ENCODE data around the gene FTO.

FTO gene

DNA sequence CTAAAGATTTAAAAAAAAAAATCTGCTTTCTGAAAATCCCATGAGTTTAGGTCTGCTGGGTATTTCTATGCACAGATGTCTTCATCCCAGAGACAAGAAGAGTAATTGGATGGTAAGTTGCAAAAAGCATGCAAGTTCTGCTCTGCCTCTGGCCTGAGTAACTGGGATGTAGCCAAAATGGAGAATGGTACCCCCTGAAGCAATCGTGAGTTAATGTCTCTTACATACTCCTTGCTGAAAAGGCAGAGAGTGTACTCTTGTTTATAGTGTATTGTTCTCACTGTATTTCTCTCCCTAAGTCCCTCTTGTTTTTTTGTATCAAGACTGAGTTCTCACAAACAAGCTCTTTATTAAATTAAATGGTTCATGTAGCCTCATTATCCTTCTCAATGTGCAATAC lies 323.6 kb downstream of the FTO start:
- DNase-seq = no peak

DNA sequence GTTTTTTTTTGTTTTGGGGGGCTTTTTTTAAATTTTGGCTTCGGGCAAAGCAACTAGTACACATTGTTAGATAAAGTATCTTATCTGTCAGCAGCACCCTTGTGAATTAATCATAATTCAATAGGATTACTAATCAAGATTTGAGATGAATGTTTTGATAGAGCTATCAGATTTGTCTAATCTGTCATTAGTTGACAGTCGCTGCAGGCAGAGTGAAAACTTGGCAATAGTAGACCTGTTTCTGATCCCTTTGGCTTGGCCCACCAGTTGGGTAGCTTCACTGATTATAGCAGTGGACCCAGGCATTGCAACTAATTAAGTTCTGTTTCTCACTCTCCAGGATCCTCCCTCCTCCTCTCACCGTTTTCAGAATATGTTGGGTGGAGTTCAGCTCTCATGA lies 324.0 kb downstream of the FTO start:
- DNase-seq = no peak

DNA sequence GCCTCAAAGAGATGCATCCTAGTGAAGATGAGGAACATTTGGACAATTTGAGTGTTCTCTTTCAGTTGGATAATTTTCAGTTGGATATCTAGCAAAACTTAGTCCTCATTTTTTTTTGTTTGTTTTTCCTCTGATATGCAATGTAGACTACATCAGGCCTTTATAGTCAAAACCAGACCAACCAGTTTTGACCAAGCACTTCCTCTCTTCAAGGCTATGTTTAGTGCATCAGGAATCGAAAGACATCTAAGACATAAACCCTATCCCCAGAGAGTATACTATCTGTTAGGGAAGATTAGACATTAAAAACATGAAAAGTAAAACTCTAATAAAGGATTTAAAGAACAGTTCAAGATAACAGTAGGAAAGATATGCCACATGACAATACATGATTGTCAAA lies 326.5 kb downstream of the FTO start:
- DNase-seq = no peak

DNA sequence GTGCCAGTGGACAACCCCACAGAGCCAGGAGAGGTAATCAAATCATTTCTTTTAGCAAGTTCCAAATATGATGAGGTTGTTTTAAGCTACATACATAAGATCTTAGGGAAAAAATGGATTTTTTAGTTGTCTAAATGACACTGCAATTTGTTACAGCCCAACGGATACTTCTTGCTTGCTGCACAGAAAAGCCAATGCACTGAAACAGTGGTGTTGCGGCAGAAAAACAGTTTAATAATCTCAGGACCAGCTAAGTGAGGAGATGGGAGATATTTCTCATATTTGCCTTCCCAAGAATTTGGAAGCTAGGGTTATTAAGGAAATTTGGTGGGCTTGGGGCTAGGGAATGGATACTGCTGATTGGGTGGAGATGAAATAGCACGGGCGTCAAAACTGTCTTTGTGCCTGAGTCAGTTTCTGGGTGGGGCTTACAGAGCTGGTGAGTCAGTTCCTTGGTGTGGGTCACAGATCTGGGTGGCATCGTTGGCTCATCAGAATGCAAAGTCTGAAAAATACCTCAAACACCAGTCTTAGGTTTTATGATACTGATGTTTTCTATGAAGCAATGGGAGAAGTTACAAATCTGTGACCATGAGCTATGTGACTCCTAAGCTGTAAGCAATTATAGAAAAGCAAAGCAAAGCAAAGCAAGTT lies 327.3 kb downstream of the FTO start:
- no peak for DNase-seq

DNA sequence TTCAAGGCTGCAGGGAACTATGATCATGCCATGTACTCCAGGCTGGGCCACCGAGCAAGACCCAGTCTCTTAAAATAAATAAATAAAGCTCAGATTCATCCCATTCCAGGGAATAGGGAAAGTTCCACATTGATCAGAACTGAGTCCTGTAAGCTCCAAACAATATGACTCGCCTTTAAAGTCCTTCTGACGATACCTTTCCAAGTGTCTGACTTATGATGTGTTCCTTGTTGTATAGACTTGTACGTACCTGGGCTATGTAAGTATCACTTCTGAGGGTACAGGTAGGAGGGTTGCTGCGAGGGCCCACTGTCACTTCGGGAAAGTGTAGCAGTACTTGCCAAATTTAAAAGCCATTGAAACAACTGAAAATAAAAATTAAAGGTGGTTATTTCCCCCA lies 329.8 kb downstream of the FTO start:
- DNase-seq = no peak

DNA sequence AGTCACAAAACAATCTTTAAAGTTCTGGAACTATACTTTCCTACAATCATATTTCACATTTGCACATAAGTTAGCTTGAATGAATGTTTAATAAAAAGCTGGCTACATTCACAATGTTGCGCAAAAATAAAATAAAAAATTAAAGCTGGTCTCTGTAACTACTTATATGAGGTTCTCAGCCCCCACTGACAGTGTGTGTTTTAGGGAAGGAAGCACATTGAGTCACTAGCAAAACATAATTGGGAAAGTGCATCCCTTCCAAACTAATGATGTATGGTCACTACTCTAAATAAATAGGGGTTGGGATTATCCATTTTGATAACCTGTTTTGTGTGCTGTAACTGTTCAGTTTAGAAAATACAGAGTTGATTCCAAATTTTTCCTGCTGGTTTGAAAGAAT lies 330.7 kb downstream of the FTO start:
- no peak for DNase-seq

DNA sequence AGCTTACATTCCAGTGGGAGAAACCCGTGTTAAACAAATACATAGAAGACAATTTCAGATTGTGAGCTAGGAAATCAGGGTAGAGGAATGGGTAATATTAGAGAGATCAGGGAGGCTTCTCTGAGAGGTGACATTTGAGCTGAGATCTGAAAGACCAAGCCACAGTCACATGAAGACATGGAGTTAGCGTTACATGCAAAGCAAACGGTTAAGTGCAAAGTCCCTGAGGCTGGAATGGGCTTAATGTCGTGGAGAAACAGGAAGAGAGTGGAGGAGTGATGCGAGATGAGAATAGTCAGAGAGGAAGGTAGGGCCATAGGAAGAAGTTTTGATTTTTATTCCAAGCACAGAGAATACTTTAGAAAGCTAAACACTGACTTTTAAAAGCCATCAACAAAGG lies 336.5 kb downstream of the FTO start:
- no peak for DNase-seq

DNA sequence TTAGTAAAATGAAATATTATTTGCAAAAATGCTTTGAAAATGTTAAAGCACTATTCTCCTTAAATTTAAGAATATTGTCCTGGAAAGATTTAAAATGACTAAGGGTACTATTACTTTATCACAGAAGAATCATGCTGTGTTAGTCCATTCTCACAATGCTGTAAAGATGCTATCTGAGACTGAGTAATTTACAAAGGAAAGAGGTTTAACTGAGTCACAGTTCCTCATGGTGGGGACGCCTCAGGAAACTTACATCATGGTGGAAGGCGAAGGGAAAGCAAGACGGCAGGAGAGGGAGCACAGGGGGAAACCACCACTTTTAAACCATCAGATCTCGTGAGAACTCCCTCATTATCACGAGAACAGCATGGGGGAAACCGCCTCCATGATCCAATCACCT lies 337.0 kb downstream of the FTO start:
- no peak for DNase-seq

DNA sequence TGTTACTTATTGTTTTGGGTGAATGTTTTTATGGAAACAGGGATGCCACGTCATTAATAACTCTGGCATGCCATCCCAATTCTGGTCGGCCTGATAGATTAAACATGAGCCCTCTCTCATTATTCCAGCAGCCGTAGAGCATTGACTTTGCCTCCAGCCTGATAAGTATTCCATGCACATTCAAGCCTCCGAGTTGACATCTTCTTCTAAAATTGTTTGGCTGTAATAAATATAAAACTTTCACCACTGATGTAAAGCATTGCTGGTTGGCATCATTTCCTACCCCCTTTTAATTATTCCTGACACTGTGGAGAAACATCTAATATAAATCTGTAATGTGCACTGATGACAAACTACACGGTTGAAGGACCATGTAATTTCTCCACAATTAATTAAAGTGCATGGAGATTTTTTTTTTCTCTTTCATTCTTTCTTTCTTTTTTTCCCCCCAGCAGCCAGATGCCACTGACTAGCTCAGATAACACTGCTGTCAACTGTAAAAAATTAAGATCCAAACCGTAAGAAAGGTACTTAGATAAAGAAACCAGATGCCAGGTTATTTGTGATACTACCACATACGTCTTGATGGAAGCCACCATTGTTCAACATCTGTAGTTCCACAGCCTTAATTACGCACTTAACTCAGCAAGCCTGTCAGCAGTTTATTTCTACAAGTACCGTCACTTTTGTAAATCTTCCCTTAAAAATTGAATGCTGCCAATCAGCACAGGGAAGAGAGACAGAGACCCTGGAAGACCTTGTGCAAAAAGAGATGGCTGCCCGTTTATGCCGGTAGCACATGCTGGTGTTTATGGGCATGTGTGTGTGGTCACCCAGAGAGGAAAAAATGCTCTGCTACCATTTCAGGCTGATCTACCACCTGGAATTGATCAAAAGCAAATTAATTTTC lies 344.9 kb downstream of the FTO start:
- peak; percentile 57 for DNase-seq

DNA sequence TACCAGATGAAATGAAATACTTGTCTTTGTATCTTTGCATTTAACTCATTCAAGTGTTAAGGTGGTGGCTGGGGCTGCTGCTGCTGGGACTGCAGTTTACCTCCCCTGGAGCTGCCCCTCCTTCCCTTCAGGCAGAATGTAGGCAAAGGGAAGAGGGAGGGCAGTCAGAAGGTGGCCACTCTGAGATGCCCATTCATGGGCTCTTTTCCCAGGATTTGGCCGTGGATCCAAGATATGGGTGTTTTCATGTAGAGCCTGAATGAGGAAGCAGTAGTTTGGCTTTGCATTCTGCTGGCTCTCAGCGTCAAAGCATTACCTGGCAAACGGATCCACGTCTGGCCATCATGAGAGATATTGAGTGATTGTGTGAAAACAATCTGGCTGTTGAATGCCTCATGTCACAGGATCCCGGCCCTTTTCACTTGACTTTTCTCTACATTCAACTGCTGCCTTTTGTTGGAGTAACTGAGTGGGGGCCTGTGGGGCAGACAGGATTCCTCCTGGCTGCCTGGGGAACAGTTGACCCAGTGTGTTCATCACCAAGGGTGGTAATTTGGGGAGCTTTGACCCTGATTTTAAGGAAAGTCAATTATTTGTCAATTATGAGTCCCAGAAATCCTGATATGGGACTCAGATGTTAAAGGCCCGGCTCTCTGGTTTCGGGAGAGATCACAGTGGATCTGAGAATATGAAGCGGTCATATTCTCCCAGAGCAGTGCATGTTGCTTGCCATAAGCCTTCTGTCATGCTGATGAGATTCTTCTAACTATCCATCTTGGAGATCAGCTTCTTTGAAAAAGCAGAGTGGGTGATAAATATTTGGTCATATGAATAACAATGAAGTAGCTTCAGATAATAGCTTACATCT lies 345.9 kb downstream of the FTO start:
- DNase-seq = peak; percentile 44

DNA sequence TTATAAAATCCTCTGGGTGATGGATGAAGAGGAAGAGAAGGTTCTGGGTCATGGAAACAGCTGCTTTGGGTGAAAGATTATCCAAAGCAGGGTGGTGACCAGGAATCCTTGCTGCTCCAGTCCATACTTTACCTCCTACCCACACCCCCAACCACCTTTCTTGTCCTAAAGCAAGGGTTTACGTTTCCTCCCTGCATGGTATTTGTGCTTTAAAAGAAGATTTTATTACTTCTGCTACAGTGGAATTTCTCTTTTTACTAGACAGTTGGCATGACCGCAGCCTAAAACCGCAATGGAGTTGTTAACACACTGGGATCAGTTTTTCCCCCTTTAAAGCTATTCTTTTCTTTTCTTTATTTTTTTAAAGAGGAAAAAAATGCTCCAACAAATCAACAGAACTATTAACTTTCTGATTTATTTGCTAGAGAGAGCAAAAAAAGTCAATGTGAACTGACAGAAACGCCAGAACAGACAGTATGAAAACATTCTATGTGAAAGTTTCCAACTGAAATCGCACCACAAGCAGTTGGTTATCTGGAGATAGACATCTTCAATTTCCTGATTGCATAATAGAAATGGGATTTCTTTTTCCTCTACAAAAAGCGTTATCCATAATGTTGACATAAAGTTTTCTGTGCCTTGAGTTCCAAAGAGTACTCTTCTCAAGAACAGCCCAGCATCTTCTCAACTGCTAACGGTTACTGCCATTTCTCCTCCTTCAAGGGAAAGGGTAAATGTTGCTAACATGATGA lies 346.7 kb downstream of the FTO start:
- DNase-seq = no peak

DNA sequence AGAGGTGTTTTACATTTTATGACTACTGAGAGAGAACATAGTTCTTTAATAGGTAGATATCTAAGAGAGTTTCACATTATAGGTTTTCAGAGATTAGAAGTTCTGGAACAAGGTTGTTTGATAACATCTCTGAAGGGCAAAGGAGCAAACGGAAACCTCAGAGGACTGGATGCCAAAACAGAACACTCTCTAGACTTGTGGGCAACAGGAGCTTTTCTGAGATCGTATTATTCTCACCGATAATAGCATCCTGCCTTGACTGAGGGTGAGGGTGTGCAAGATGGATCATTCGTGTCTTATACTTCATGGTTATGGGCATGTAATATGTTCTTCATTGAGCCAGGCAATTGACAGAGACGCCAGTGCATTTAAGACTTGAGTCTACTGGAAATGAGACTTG lies 347.9 kb downstream of the FTO start:
- DNase-seq = no peak

DNA sequence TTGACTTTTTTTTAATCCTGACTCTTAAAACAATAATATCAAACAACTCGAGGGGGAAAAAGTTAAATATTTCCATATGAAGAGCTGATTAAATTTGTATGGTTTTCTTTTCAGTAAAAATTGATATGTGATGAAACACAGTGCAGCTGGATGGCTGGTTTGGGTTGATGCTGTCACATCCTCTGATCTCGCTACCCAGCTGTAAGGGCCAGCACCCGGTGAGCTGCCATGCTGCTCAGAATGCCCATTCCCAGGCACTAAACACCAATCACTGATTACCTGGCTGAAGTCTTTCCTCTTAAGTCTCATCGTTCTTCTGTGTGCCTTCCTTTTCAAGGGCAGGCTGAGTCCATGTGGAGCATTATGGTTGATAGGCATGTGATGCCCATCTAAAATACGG lies 348.3 kb downstream of the FTO start:
- DNase-seq = no peak

DNA sequence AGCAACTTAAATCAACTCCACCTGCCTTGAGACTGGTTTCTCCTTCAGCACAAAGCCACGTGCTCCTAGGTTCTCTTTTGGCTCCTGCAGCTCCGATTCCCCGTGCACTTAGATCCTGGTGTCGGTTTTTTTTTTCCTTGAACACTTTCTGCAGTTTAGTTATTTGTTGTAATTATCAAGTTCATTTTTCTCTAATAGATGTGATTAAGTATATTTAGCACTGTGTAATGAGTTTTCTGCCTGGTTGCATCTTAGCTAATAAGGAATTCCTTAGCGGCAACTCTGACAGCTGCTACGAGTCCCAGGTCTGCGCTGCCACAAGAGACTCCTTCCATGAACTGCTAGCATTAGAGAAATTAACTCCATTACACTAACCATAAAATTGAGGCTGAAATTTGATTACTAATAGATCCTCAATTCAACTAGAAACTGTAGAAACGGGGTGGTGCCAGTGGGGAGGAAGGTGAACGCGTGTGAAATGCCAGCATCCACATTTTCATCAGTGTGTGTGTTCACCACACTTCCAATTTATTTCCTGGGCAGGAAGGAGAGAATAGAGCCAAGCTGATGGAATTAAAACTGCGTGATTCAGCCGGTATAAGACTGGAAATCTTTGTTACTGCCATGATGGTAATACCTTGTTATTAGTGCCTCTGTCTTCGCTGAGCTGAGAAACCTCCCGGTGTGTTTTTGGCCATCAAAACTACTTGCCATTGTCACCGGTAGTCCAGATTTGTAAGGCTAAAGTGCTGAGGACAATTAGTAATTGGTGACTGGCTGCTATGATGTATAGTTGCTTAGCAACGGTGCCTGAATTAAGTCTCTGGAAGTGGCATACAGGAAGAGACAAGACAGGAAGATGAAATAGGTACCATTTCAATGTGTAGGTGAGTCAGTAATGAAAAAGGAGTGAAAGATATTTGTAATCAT lies 350.2 kb downstream of the FTO start:
- DNase-seq = peak; percentile 77

DNA sequence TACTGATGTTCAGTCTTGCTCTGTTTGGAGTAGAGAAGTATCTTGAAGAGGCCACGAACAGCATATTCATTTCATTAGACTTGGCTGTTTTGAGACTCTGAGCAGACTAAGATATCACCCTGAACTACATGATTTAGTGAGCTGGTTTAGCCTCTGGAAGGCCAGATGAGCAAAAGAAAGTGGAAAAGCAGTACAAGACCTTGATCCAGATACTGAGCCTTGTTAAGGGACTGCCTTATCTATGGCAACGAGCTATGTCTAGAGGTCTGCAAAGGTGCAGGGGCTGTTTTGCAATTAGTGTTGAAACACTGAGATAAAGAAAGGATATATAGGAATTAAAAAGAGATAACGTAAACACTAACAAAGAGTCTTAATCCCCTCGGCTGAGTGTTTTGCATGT lies 351.2 kb downstream of the FTO start:
- DNase-seq = peak; percentile 3

DNA sequence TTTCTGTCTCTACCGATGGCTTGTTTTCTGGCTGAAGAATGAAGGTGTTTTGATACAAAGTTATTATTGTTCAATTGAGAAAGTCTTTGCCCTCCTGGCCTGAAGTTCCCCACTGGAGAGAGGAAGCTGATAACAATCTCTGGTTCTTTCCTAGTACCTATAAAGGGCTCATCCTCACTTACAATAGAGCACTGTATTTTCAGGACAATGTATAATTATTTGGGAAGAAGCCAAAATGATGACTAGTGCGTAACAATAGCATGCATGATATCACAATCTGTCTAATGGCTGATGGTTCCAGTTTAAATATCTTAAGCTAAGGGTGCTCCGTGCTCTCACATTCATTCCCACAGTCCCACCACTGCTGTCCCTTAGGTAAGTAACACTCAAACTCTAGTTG lies 351.9 kb downstream of the FTO start:
- DNase-seq = no peak

DNA sequence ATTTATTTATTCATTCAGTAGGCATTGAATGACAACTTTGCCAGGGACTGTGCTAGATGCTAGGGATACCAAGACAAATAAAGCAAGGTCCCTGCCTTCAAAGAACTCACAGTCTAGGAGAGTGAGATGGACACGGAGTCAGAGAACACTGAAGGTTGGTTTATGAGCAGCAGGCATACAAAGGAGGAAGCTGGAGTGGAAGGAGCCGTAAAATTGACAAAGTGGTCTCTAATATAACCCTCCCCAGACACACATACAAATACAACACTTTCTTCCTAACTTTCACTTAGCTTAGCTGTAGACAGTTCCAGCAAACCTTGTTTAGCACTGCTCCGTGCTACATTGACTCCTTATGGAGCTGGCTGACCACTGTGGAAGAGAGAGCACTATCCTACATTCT lies 353.0 kb downstream of the FTO start:
- DNase-seq = no peak

DNA sequence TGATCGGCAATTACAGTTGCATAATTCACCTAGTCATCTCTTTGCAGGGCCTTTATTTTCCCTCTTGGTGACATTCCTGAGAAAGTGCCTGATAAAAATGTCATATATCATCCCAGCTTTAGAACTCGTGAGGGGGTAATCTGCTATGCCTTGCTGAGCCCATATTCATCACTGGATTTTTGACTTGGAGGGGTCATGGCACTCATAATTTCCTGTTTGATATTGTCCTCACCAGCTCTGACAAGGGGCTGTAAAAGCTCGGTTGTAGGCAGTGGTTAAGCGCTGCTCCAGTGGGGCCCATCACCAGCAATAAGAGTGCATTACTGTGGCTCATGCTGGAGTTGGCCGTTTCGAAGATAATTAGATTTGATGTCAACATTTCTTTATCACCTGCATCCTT lies 355.4 kb downstream of the FTO start:
- peak; percentile 60 for DNase-seq

DNA sequence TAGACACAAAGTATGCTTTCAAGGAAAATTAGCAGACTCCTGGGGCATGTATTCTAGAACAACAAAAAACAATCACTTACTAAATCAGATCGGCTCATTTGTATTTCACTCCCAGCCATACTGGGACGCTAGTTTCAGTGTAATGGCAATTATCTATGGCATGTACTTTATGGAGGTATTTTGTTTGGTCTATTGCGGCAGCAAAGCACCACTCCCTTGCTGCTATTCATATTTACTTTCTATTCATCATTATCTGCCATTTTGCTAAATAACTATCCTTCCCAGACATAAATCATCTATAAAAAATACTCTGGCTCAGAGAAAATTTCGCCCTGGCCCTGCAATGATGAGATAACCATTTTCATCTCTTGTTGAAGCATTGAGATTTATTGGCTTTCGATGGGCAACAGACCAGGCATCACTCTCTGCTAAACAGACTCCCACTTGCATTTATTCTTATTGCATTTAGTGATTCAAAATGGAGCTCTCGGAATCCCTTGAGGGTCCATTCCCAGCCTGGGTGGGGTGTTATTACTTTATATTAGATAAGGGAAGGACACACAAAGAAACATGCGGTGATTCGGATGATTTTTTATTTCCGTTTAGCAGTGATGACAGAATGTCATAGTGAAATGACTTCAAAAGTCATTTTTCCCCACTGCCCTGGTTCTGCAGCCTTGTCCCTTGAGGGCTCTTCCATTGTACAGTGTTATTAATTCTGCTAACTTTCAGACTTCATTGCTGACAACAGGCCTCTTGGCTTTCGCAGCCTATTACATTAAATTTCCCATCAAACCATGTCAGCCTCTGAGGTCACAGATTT lies 356.9 kb downstream of the FTO start:
- DNase-seq = peak; percentile 63

DNA sequence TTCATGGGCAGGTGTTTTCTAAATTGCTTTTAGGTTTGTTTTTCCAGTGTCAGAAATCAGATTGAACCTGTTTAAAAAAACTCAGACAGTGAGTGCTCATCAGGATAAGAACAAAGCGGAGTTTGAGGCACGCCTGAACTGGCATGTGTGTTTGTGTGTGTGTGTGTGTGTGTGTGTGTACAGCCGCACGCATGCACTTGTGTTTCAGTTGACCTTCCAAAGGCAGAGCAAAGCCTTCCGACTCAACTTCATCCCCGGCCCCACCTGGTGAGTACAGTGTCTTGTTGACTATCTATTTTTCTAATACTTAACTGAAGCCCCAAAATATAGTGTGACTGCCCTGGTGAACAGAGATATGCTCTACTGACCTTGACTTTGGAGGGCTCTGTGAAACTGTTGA lies 357.5 kb downstream of the FTO start:
- DNase-seq = no peak
